Measurements from ENCODE around the gene ZNF773. TPM values are rescaled to one million over a fixed set of nuclear protein-coding genes. Genes with fewer than 3 reads are reported as not detected.
"Not testable (repeated sequence)": the region's sequence is repeated elsewhere in the genome, so short reads cannot be mapped to it uniquely, and the experiment has no call there.

Gene ZNF773
- total RNA-seq (1 to 10 TPM; 6.4 to 7.2 TPM), polyA plus RNA-seq (ENCODE audit: insufficient read length in 6 of 6) (10 to 100 TPM; 14.3 to 16.2 (median 15.2) TPM)
- long read RNA-seq, donor 1, partial matches to known transcripts: 0 of 3 reads
- long read RNA-seq, donor 1, other reads (novel, unspliced or antisense): 0 of 3 reads
- long read RNA-seq, donor 2, partial matches to known transcripts: 0 of 6 reads
- long read RNA-seq, donor 2, other reads (novel, unspliced or antisense): 0 of 6 reads
- long read RNA-seq, donor 3, partial matches to known transcripts: 0 of 3 reads
- long read RNA-seq, donor 3, other reads (novel, unspliced or antisense): 0 of 3 reads
- long read RNA-seq, donor 4, partial matches to known transcripts: 0 of 2 reads
- long read RNA-seq, donor 4, other reads (novel, unspliced or antisense): 0 of 2 reads
- long read RNA-seq, donor 5, transcript ZNF773-201 (4 exons, 2,206 nt): major isoform, 6 of 7 reads
- long read RNA-seq, donor 5, partial matches to known transcripts: 0 of 7 reads
- long read RNA-seq, donor 5, other reads (novel, unspliced or antisense): 0 of 7 reads
- long read RNA-seq, donor 6: 0 reads
- long read RNA-seq, donor 7, partial matches to known transcripts: 0 of 1 reads
- long read RNA-seq, donor 7, other reads (novel, unspliced or antisense): 0 of 1 reads
- long read RNA-seq, donor 8, partial matches to known transcripts: 0 of 2 reads
- long read RNA-seq, donor 8, other reads (novel, unspliced or antisense): 0 of 2 reads
- long read RNA-seq, donor 9: 0 reads
- long read RNA-seq, donor 10, partial matches to known transcripts: 0 of 3 reads
- long read RNA-seq, donor 10, other reads (novel, unspliced or antisense): 0 of 3 reads
- long read RNA-seq, donor 11: 0 reads
- long read RNA-seq, donor 12, partial matches to known transcripts: 0 of 1 reads
- long read RNA-seq, donor 12, other reads (novel, unspliced or antisense): 0 of 1 reads

DNA sequence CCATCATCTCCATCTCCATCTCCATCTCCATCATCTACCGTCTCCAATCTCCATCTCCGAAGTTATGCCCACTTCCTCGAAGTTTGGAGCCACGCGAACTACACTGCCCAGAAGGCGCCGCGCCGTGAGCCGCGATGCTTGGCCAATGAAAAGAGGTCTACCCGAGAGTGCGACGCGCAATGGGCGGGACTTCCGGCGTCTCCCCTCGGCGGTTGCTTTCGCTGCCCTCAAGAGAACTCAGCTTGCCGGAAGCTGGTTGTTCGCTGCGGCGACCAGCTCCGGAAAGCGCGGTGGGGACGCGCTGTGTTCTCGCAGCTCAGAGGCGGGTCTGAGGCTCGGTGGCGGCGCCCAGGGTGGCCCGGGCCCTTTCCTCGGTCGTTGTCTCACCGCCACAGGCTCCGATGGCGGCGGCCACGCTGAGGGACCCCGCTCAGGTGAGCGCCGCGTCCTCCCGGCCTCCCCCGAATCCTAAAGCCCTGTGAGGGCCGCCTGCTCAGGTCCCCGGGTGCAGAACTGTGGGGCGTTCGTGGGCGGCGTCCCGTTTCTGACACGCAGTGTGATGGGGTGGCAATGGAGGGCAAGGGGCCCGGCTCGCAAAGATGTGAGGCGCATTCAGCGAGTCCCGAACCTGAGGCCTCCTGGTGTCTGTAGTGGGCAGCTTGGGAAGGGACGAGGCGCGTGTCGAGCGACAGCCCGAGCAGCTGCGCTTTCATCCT is at the start of gene ZNF773:
TSS of gene ZNF773 (plus strand) at position 259 of the 716 bp plus-strand sequence. CDS start at position 402, 143 bp downstream.
- peak within 1 kb of the TSS; percentile 67 to 76 for H3K4me3 ChIP-seq
- ATAC-seq: peak; percentile 100

DNA sequence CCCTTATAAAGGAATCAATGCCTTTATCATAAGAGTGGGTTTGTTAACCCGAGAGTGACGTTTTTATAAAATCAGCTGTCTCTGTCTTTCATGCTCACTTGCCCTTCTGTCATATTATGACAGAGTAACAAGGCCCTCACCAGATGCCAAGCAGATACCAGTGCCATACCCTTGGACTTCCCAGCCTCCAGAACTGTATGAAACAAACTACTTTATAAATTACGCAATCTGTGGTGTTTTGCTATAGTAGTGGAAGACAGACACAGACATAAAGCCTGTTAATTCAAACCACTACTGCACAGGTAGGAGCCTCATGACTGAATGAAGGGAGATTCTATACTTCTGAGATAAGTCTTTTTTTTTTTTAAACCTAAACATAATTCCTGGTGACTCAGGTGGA is 47.4 kb upstream of the ZNF773 start:
- Histone ChIP-seq H3K4me3 (no peak overlapping the region), H3K9me3 (peaks cover 0 to 91% of the 10 kb centered on the region in 2 donors), H3K36me3 (no peaks in the 10 kb centered on the region), H3K27ac (no peak overlapping the region), H3K27me3 (no peaks in the 10 kb centered on the region), H3K4me1 (no peaks in the 10 kb centered on the region)
- TF ChIP-seq, protein P1, sequence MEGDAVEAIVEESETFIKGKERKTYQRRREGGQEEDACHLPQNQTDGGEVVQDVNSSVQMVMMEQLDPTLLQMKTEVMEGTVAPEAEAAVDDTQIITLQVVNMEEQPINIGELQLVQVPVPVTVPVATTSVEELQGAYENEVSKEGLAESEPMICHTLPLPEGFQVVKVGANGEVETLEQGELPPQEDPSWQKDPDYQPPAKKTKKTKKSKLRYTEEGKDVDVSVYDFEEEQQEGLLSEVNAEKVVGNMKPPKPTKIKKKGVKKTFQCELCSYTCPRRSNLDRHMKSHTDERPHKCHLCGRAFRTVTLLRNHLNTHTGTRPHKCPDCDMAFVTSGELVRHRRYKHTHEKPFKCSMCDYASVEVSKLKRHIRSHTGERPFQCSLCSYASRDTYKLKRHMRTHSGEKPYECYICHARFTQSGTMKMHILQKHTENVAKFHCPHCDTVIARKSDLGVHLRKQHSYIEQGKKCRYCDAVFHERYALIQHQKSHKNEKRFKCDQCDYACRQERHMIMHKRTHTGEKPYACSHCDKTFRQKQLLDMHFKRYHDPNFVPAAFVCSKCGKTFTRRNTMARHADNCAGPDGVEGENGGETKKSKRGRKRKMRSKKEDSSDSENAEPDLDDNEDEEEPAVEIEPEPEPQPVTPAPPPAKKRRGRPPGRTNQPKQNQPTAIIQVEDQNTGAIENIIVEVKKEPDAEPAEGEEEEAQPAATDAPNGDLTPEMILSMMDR (IDR thresholded peaks at IDR 0.05): no peak
- intact Hi-C loops (cut with DNase I): no loop called here
- ATAC-seq (no peak), DNase-seq (no peak)

More for the DNA sequence above, at the start of gene ZNF773:
- peaks cover 0 to 18% of the 10 kb centered on the region in 2 donors for H3K36me3 ChIP-seq
- DNase-seq: peak; percentile 93 to 97 (median 94)
- H3K27ac ChIP-seq: peak within 1 kb of the TSS; percentile 79 to 86
- H3K9me3 ChIP-seq: peaks cover 0 to 50% of the 10 kb centered on the region in 2 donors
- intact Hi-C loops (cut with DNase I); H3K27me3 ChIP-seq; H3K4me1 ChIP-seq: not testable (repeated sequence)

DNA sequence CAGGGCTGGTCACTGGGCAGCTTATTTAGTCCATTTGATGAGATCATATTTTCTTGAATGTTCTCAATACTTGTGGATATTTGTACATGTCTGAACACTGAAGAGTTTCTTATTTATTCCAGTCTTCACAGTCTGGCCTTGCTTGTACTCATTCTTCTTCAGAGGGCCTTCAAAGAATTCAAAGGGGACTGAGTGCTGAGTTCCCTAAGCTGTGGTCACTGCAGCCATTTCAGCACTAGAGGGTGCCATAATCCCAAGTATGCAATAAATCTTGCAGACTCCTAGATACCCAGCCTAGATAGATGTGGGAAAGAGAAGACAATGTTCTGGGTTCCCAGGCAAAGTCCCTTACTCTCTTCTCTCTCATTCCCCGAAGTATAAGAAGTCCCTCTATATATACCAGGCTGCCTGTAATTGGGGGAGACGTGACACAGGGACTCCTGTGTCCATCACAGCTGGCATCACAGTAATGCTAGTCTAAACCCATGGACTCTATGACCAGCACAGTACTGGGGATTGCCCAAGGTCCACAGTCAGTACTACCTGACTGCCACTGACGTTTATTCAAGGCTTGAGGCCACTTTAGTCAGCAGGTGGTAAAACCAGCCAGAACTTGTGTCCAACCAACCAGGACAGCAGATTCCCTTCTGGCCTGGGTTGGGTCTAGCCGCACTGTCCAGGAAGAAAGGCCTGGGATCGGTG is 33.9 kb upstream of the ZNF773 start:
- intact Hi-C loops (cut with DNase I): no loop called here
- no peak overlapping the region for H3K27ac ChIP-seq
- ATAC-seq: peak; percentile 46
- H3K9me3 ChIP-seq: peaks cover 9 to 99% of the 10 kb centered on the region in 2 donors
- no peaks in the 10 kb centered on the region for H3K4me1 ChIP-seq
- H3K27me3 ChIP-seq: no peaks in the 10 kb centered on the region
- H3K4me3 ChIP-seq: no peak overlapping the region
- peaks cover 0 to 28% of the 10 kb centered on the region in 2 donors for H3K36me3 ChIP-seq
- DNase-seq: no peak
- TF ChIP-seq, protein P1 (IDR thresholded peaks at IDR 0.05): no peak

DNA sequence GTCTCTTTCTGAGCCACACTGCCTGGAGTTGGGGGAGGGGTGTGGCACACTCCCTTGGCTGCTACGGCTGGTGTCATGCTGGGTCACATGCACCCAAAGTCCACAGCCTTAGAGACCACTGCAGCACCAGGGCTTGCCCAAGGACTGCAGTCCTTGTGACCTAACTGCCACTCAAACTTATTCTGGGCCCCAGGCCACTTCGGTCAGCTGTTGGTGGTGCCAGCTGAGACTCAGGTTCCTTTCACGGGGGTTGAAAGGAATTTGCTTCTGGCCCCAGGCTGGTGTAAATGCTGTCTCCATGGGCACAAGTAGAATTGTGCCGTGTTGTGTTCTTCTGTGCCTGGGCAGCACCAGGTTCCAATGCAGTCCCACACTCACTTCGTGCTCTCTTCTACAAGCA is 33.2 kb upstream of the ZNF773 start:
- peaks cover 0 to 34% of the 10 kb centered on the region in 2 donors for H3K36me3 ChIP-seq
- no peaks in the 10 kb centered on the region for H3K4me1 ChIP-seq
- no peak overlapping the region for H3K4me3 ChIP-seq
- H3K9me3 ChIP-seq: peaks cover 9 to 99% of the 10 kb centered on the region in 2 donors
- ATAC-seq (no peak), DNase-seq (no peak)
- TF ChIP-seq, protein P1 (IDR thresholded peaks at IDR 0.05): no peak
- H3K27ac ChIP-seq: no peak overlapping the region
- no peaks in the 10 kb centered on the region for H3K27me3 ChIP-seq
- intact Hi-C loops (cut with DNase I): no loop called here

DNA sequence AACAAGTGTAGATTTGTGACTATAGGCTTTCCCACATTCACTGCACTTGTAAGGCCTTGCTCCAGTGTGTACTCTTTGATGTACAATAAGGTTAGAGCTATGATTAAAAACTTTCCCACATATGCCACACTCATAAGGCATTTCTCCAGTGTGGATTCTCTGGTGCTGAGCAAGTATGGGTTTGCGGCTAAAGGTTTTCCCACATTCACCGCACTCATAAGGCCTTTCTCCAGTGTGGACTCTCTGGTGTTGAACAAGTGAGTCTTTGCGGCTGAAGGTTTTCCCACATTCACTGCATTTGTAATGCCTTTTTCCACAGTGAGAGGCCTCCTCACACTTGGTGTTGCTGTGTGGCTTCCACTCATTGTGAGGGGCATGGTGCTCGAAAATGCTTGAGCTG is 26.1 kb upstream of the ZNF773 start:
- DNase-seq: no peak
- H3K27me3 ChIP-seq: no peaks in the 10 kb centered on the region
- TF ChIP-seq, protein P1 (IDR thresholded peaks at IDR 0.05): no peak
- intact Hi-C loops (cut with DNase I): no loop called here
- ATAC-seq: no peak
- H3K4me3 ChIP-seq: no peak overlapping the region
- peaks cover 23 to 85% of the 10 kb centered on the region in 2 donors for H3K9me3 ChIP-seq
- H3K27ac ChIP-seq: no peak overlapping the region
- H3K4me1 ChIP-seq: peaks cover 5 to 10% of the 10 kb centered on the region in 2 donors
- peaks cover 11 to 60% of the 10 kb centered on the region in 2 donors for H3K36me3 ChIP-seq
